Calu3 (cell line): ENCODE measurements around the gene LARP4. TPM values are rescaled to one million over a fixed set of nuclear protein-coding genes. Genes with fewer than 3 reads are reported as not detected.
"Not testable (repeated sequence)": the region's sequence is repeated elsewhere in the genome, so short reads cannot be mapped to it uniquely, and the experiment has no call there.

Experiments
- BruUV-seq: library from RNA; stranded (reverse); fragments of 400-500 nt; replicated peaks from 2 replicates; lab custom pipeline; 2021; lab: Mats Ljungman, UMichigan
- CTCF ChIA-PET: fragments of 300-600 bp; sonication (Branson Sonifier 250); formaldehyde crosslinking; loops from one replicate; lab custom pipeline; 2022; ENCODE audit warnings: antibody characterized with exemption; lab: Charles Lee
- DNase-seq: peaks from one replicate; pipeline ENCODE4 v3.0.0; 2022
- H3K27ac Mint-ChIP-seq: one replicate; pipeline ENCODE4 v1.8.0; 2022; ENCODE audit warnings: mixed read lengths; ENCODE audit not compliant: unreplicated experiment
- H3K27me3 Mint-ChIP-seq: one replicate; pipeline ENCODE4 v1.8.0; 2022; ENCODE audit warnings: mixed read lengths; ENCODE audit not compliant: unreplicated experiment
- H3K36me3 Mint-ChIP-seq: one replicate; pipeline ENCODE4 v1.8.0; 2022; ENCODE audit warnings: mild to moderate bottlenecking, moderate library complexity, mixed read lengths; ENCODE audit not compliant: insufficient read depth, unreplicated experiment
- H3K4me1 Mint-ChIP-seq: one replicate; pipeline ENCODE4 v1.8.0; 2022; ENCODE audit warnings: mild to moderate bottlenecking, low read depth, mixed read lengths; ENCODE audit not compliant: unreplicated experiment
- H3K4me3 Mint-ChIP-seq: one replicate; pipeline ENCODE4 v1.8.0; 2022; ENCODE audit warnings: mild to moderate bottlenecking, low read depth, moderate library complexity, mixed read lengths; ENCODE audit not compliant: unreplicated experiment
- H3K9me3 Mint-ChIP-seq: one replicate; pipeline ENCODE4 v1.8.0; 2022; ENCODE audit warnings: low read depth, mixed read lengths; ENCODE audit not compliant: unreplicated experiment
- intact Hi-C: fragments of 100-400 bp; cut with micrococcal nuclease; formaldehyde crosslinking; loops from one replicate; pipeline ENCODE4 v1.10.0; 2022; ENCODE audit not compliant: unreplicated experiment
- total RNA-seq: library from RNA; stranded (reverse); gene quantifications from 2 replicates; pipeline ENCODE4 v1.2.3, GENCODE V29; 2022
- TF ChIP-seq, protein P1 (sequence below): fragments of 200-600 bp; IDR thresholded peaks from one replicate; pipeline ENCODE4 v1.8.0; 2022; ENCODE audit warnings: antibody characterized with exemption; ENCODE audit not compliant: unreplicated experiment

LARP4 gene
- total RNA-seq, 1 experiment from 2014 or later, result 67.6 TPM

DNA sequence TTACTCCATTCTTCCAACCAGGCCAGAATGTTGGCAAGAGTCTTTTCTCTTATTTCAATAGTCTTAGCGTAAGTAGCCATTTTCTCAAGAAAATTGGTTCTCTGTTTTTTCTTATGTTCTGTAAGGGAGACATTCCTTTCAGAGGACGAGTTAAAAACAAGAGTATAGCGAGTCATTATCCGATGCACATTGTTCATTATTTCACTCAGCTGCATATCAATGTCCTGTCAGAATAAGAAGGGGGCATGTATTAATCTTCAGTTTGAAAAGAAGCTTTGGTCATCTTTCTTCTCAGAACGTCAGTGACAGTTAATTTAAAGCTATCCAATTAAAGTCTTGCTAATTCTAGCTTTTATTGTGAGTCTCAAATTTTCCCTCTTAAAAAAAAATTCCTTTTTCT is 37.5 kb upstream of the LARP4 start:
- intact Hi-C loops, result no loop called here
- Mint-ChIP-seq H3K4me3 (no peak overlapping the region), H3K27me3 (no peaks in the 10 kb centered on the region), H3K36me3 (no peaks in the 10 kb centered on the region), H3K27ac (no peak overlapping the region), H3K4me1 (no peaks in the 10 kb centered on the region), H3K9me3 (no peaks in the 10 kb centered on the region)
- DNase-seq, result no peak
- CTCF ChIA-PET, result interaction anchor here (0.7 kb wide), 2 partner anchors 21 to 799 kb away, joined by 5 read pairs; no protein-coding TSS in a partner anchor
- TF ChIP-seq, protein P1, sequence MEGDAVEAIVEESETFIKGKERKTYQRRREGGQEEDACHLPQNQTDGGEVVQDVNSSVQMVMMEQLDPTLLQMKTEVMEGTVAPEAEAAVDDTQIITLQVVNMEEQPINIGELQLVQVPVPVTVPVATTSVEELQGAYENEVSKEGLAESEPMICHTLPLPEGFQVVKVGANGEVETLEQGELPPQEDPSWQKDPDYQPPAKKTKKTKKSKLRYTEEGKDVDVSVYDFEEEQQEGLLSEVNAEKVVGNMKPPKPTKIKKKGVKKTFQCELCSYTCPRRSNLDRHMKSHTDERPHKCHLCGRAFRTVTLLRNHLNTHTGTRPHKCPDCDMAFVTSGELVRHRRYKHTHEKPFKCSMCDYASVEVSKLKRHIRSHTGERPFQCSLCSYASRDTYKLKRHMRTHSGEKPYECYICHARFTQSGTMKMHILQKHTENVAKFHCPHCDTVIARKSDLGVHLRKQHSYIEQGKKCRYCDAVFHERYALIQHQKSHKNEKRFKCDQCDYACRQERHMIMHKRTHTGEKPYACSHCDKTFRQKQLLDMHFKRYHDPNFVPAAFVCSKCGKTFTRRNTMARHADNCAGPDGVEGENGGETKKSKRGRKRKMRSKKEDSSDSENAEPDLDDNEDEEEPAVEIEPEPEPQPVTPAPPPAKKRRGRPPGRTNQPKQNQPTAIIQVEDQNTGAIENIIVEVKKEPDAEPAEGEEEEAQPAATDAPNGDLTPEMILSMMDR, result no peak
- no TSS peak for BruUV-seq

DNA sequence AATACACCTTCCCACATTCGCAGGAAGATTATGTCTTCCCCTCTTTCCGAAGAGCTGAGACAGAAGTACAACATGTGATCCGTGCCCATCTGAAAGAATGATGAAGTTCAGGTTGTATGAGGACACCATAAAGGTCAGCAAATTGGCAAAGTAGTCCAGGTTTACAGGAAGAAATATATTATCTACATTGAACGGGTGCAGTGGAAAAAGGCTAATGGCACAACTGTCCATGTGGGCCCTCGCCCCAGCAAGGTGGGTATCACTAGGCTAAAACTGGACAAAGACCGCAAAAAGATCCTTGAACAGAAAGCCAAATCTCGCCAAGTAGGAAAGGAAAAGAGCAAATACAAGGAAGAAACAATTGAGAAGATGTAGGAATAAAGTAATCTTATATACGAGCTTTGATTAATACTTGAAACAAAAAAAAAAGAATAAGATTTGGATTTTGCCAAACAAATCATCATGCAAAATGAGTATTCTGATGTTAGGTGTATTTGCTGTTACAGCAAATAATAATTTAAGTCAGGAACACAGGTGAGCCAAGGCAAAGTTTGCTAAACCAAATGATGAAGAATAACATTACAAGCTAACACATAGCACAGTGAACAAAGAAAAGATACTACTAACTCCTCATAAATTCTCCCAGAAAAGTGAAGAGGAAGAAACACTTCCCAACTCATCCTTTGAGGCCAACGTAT is 34.8 kb upstream of the LARP4 start:
- CTCF ChIA-PET, result no interaction called here
- Mint-ChIP-seq H3K4me1 (no peaks in the 10 kb centered on the region), H3K27me3 (no peaks in the 10 kb centered on the region), H3K4me3 (no peak overlapping the region), H3K36me3 (no peaks in the 10 kb centered on the region), H3K27ac (no peak overlapping the region), H3K9me3 (no peaks in the 10 kb centered on the region)
- TF ChIP-seq, protein P1, result no peak
- intact Hi-C loops, result no loop called here
- DNase-seq, result no peak
- BruUV-seq, result no TSS peak

GRCh38 chr12:50370672-50371071 is 30.0 kb upstream of the LARP4 start:
- intact Hi-C loops, BruUV-seq, CTCF ChIA-PET: not testable (repeated sequence)

DNA sequence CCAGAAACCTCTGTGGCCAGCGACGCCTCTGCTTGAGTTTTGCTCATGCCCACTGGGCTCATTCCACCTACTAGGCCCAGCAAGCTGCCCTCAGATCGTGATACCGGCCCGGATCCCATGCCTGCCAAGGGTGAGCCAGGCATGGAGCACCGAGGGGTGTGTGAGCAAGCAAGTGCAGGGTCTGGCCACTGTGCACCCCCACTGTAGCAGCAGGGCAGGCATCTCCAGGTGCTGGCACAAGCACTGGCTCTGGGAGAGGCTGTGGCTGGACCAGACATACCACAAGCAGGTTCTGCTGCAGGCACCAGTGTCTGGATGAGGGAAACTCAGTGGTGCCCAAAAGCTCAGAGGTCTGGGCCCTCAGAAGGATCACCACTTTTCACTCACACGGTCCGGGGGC is 24.9 kb upstream of the LARP4 start:
- BruUV-seq, result no TSS peak
- CTCF ChIA-PET, result interaction anchor here (1.1 kb wide), 1 partner anchor 12 kb away, joined by 4 read pairs; no protein-coding TSS in a partner anchor
- H3K27me3 Mint-ChIP-seq, result no peaks in the 10 kb centered on the region

More at GRCh38 chr12:50370672-50371071, 30.0 kb upstream of the LARP4 start:
- H3K27me3 Mint-ChIP-seq, H3K36me3 Mint-ChIP-seq, H3K9me3 Mint-ChIP-seq, DNase-seq, H3K4me1 Mint-ChIP-seq, H3K4me3 Mint-ChIP-seq, H3K27ac Mint-ChIP-seq: not testable (repeated sequence)

More for the DNA sequence above, 24.9 kb upstream of the LARP4 start:
- Mint-ChIP-seq H3K27ac (no peak overlapping the region), H3K36me3 (no peaks in the 10 kb centered on the region), H3K9me3 (no peaks in the 10 kb centered on the region), H3K4me3 (no peak overlapping the region), H3K4me1 (no peaks in the 10 kb centered on the region)
- intact Hi-C loops, result no loop called here
- TF ChIP-seq, protein P1, result no peak
- no peak for DNase-seq
